22Rv1 (cell line): ENCODE results near the gene CSTF2.

ENCODE experiments used
- H3K27ac ChIP-seq: fragments of 450-650 bp; 2 replicates; pipeline ENCODE4 v1.5.1; 2017
- CTCF ChIP-seq: fragments of 450-650 bp; IDR thresholded peaks from 2 replicates; pipeline ENCODE4 v1.5.1; 2017; ENCODE audit warnings: mild to moderate bottlenecking
- ZFX ChIP-seq: fragments of 450-650 bp; IDR thresholded peaks from 2 replicates; pipeline ENCODE4 v1.6.1; 2017; ENCODE audit warnings: antibody characterized with exemption, borderline replicate concordance

CSTF2 gene

GRCh38 chrX:100852810-100853209 is 32.6 kb downstream of the CSTF2 start:
- TF ChIP-seq CTCF (no peak), ZFX (no peak)
- H3K27ac ChIP-seq, result no peak overlapping the region

GRCh38 chrX:100863326-100863864 is 43.2 kb downstream of the CSTF2 start:
- TF ChIP-seq CTCF (no peak), ZFX (no peak)
- no peak overlapping the region for H3K27ac ChIP-seq

- TF ChIP-seq ZFX (no peak), CTCF (no peak)
- no peak overlapping the region for H3K27ac ChIP-seq
Measured at GRCh38 chrX:100864657-100865391, 44.6 kb downstream of the CSTF2 start.

- no peak for TF ChIP-seq ZFX
Measured at GRCh38 chrX:100868273-100868672, 48.1 kb downstream of the CSTF2 start.

GRCh38 chrX:100870527-100870926 is 50.3 kb downstream of the CSTF2 start:
- TF ChIP-seq CTCF (no peak), ZFX (no peak)
- H3K27ac ChIP-seq, result no peak overlapping the region

More at GRCh38 chrX:100868273-100868672, 48.1 kb downstream of the CSTF2 start:
- no peak overlapping the region for H3K27ac ChIP-seq

- H3K27ac ChIP-seq, result no peak overlapping the region
- TF ChIP-seq ZFX, result no peak
- no peak for TF ChIP-seq CTCF
Measured at GRCh38 chrX:100871594-100872560, 51.7 kb downstream of the CSTF2 start.

- no peak for TF ChIP-seq ZFX
- TF ChIP-seq CTCF, result no peak
- no peak within 1 kb of the TSS for H3K27ac ChIP-seq
Measured at GRCh38 chrX:100874325-100874724, 54.1 kb downstream of the CSTF2 start, which contains the start of gene NOX1. TSS of gene NOX1 (minus strand) at chrX:100874359. CDS start at chrX:100874139, 220 bp downstream.
